Left ventricle myocardium superior (tissue), 1 donor: ENCODE measurements around the gene DNAI7. TPM values are rescaled to one million over a fixed set of nuclear protein-coding genes. Genes with fewer than 3 reads are reported as not detected.

ENCODE experiments used
- ATAC-seq: fragments of 200-7000 bp; cut with Tn5 transposase; one replicate; pipeline ENCODE4 v1.9.1; 2020; ENCODE audit warnings: mild to moderate bottlenecking, moderate library complexity
- DNase-seq: peaks from one replicate; pipeline ENCODE4 v3.0.0-alpha.2; 2020
- intact Hi-C: fragments of 100-400 bp; cut with micrococcal nuclease; formaldehyde crosslinking; loops from one replicate; pipeline ENCODE4 v1.11.0; 2022
- total RNA-seq: library from RNA; stranded (reverse); fragmentation: NEBNext Ultra II Directional; extraction: Animal tissue kit (Norgen Biotek cat#: 25700); gene quantifications from one replicate; pipeline ENCODE4 v1.2.1, GENCODE V29; 2021
- donor health status: DM: no; HTN: yes; CAD: no; lungs with severe emphysema.

DNAI7 gene
- total RNA-seq, 1 donor from 2014 or later: 0.89 TPM

- no peak for ATAC-seq
- intact Hi-C loops: no loop called here
Observed at GRCh38 chr12:25063873-25064628, 130.9 kb downstream of the DNAI7 start.

DNA sequence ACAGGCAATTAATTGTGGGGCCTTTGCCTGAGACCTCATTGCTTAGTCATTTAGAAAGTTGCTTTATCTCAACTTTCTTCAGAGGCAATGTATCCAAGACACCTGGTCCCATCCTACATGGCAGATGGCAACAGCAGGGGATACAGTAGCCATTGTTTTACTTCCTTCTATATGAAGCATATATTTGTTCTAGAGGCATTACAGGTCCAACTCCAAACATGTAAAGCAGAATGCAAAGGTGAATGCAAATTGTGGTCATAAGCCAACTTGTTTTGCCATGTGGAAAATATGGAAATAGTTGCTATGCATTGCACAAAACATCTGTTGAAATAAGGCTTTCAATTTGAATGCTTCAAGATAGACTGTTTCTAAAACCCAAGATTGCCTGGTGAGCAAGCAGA is 136.3 kb downstream of the DNAI7 start:
- no peak for DNase-seq
- ATAC-seq: no peak
- intact Hi-C loops: no loop called here

More at GRCh38 chr12:25063873-25064628, 130.9 kb downstream of the DNAI7 start:
- DNase-seq: no peak

Other genes starting within 250 kb of the DNAI7 start
- gene BCAT1, start 246.1 kb downstream of the DNAI7 start, total RNA-seq: 4.1 TPM
- 67.7 TPM for gene ETFRF1, start 77 bp upstream of the DNAI7 start, total RNA-seq
- gene KRAS, start 55.8 kb upstream of the DNAI7 start, total RNA-seq: 12.1 TPM